Hematopoietic multipotent progenitor cell treated with erythropoietin and hydrocortisone succinate and interleukin-3 and kit ligand, for 4 days (in vitro differentiated cells): Measurements from ENCODE around the gene PEAK3.

Source experiments
- DNase-seq: peaks from one replicate; pipeline ENCODE4 v3.0.0-alpha.2; 2015

Gene PEAK3

DNA sequence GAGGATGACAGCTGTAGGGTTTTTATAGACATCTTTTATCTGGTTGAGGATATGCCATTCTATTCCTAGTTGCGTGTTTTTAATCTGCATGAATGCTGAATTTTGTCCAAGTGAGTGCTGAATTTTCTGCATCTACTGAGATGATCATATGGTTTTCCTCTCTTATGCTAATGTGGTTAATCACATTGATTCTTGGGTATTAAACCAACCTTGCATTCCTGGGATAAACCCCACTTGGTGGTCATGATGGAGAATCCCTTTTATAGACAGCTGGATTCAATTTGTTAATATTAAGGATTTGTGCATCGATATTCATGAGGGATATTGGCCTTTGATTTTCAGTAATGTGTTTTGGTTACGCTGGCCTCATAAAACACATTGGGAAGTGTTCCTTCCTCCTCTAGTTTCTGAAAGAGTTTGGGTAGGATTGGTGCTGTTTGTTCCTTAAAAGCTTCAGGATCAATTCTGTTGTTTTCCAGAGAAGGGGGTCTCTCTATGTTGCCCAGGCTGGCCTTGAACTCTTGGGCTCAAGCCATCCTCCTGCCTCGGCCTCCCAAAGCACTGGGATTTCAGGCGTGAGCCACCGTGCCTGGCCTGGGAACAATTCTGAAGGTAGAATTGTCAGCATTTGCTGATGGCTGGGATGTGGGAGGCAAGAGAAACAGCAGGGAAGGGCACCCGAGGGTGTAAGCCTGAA, 33.3 kb upstream of the PEAK3 start:
- DNase-seq: no peak

DNA sequence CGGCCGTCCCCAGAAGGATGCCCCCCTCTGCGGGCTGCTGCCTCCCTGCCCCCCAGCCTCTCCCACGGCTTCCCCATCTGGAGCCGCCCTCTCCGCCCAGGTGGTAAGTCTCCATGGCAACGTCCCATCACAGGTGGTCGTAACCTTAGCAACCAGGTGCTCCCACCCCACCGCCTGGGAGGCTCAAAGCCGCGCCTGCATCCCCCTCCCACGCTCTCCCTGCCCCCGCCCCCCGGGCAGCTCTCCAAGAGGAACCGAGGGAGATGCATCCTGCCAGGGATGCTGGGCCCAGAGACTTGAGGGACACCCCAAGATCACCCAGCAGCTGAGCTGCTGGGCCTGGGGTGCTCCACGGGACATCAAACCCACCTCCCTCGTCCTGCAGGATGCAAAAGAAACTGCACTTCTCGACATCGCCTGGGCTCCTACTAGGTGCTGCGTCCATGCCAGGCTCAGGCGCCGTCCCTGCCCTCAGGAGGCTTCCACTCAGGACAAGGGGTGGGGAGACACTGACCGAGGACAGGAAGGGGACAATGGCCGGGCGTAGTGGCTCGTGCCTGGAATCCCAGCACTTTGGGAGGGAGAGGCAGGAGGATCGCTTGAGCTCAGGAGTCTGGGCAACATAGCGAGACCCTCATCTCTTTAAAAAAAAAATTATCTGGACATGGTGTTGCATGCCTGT, 31.0 kb upstream of the PEAK3 start:
- DNase-seq: no peak

DNA sequence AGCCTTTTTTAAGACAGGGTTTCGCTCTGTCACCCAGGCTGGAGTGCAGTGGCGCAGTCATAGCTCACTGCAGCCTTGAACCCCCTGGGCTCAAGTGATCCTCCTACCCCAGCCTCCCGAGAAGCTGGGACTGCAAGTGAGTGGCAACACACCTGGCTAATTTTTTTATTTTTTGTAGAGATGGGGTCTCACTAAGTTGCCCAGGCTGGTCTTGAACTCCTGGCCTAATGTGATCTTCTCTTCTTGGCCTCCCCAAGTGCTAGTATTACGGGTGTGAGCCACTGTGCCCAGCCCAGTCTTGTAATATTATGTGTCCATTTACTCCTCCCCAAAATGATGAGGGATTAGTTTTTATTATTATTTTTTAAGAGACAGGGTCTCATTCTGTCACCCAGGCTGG, 29.1 kb upstream of the PEAK3 start:
- DNase-seq: no peak

GRCh38 chr19:2309734-2310362, 27.9 kb upstream of the PEAK3 start:
- no peak for DNase-seq

- DNase-seq: no peak
Observed at GRCh38 chr19:2308114-2308556, 26.2 kb upstream of the PEAK3 start, which contains the start of gene LINGO3. Gene LINGO3 (minus strand): TSS chr19:2308154. CDS start chr19:2291776, 16,378 bp downstream.

DNA sequence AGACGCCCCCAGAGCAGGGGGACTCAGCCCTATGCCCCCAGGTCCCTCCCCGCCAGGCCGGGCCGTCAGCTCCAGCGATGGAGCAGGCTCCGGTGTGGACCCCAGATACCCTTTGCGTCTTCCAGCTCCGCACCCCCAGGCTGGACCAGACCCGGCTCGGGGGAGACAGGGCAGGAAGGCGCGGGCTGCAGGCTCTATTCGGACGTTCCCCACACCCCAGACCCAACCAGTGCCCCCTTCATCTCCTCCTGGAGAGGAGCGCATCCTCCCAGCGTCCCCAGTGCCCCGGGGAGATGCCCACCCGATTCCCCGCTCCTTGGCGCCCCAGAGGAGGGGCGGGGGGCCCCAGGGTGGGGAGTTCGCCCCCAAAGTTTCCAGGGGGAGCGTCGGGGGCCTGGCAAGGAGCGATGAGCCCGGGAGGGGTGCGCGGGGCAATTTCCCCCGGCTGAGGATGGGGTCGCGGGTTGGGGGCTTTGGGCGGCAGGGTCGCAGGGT, 25.6 kb upstream of the PEAK3 start:
- no peak for DNase-seq

- DNase-seq: no peak
Observed at GRCh38 chr19:2306971-2307370, 25.0 kb upstream of the PEAK3 start.

- DNase-seq: no peak
Observed at GRCh38 chr19:2306281-2306806, 24.4 kb upstream of the PEAK3 start.

DNA sequence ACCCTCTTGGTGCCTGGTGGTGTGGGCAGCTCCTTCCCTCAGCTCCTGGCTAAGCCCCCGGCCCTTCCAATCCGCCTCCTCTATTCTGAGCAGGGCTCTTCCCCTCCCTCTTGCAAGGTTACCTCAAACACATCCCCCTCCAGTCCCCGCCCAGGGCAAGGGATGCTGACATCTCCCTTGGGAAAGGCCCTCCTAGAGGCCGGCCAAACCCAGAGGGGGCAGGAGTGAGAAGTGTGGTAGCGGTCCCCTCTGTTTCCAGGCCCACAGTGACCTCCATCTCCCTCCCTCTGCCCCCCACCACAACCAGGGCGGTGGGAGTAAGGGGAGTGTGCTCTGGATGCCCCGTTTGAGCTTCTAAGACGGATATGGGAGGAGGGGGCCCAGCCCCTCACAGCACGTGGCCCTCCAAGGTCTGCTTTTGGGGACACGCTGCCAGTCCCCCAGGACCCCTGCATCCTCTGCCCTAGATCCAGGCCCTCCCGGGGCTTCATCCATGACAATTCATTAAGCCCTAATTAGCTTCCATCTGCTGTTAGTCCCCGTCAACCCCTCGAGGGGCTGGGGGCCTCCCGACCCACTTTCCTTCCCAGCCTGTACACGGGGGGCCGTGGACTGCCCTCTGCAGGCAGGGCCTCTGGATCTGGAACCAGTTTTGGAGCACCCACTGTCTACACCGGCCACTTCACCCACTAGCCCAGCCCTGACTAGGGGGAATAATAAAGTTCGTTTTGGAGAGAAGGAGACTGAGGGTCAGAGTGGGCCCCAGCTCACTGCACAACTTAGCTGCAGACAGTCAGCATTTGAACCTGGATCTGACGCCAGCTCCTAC, 23.7 kb upstream of the PEAK3 start:
- no peak for DNase-seq

- no peak for DNase-seq
Observed at GRCh38 chr19:2303211-2303798, 21.3 kb upstream of the PEAK3 start.

DNA sequence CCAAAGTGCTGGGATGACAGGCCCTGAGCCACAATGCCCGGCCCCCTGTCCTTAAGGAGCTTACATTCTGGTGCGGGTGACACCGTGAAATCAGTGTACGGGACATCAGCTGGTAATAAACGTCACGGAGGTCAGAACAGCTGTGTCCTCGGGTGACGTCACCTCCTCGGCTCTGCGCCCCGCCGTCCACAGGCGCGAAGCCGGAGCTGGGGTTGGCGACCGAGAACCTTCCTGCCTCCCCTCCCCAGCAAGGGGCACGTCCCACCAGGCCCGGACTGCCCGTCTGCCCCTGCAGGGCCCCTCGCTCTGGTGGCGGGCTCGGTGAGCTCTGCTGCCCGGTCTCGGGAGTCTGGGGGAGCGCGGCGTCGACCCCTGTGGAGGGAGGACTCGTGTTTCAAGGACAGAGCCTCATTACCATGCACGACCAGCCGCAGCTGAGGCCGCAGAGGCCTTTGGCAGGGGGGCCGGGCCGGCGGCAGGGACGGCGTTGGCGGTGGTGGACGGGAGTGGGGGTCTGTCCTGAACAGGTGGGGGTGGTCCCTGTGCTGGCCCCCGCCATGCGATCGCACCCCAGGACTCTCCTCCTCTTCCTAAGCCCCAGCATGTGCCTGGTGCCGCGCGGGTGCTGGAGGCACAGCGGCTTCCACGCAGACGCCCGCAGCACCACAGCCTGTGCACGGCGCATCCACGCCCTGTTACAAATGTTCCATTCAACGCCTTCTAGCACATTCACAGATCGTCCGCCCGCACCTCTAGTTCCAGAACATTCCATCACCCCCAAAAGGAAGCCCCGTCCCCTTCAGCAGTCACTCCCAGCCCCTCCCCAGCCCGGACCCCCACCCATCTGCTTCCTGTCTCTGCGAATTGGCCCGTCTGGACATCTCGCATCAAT, 20.6 kb upstream of the PEAK3 start:
- peak; percentile 65 for DNase-seq

- DNase-seq: no peak
Observed at GRCh38 chr19:2300533-2300932, 18.6 kb upstream of the PEAK3 start.

DNA sequence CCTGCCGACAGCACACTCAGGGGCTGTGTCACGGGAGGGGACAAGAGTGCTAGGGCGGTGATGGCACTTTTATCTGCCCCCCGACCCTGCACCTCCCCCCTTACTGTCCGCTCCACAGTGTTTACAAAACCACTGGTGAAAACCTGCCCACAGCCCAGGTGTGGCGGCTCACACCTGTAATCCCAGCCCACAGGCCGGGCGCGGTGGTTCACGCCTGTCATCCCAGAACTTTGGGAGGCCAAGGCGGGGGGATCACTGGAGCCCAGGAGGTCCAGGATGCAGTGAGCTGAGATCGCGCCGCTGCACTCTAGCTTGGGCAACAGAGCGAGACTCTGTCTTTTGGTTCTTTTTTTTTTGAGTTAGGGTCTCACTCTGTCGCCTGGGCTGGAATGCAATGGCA, 14.2 kb upstream of the PEAK3 start:
- no peak for DNase-seq

DNA sequence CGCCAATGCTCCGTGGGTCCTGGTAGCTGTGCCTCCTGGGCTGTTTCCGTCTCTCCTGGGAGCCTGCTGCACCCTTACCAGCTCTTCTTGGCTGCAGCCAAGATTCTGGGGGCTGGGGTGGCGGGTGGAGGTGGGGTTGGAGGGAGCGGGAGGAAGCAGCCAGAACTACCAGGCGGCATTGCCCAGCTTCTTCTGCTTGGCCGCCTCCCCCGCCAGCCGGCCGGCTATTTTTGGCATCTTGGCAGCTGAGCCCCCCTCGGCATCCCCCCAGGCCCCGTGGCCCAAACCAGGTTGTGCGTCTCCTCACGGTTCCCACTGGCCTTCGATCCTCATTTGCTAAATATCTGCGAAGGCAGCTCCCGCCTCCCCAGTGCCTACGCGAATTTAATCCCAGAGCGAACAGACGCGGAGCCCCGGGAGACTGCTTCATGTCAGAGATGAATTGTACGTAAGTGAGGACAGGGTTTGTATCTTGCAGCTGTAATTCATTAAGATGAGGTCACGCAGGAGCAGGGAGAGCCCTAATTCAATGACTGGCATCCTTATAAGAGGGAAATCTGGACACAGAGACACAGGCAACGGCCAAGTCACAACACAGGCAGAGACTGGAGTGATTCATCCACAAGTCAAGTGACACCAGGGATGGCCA, 12.8 kb upstream of the PEAK3 start:
- no peak for DNase-seq

DNA sequence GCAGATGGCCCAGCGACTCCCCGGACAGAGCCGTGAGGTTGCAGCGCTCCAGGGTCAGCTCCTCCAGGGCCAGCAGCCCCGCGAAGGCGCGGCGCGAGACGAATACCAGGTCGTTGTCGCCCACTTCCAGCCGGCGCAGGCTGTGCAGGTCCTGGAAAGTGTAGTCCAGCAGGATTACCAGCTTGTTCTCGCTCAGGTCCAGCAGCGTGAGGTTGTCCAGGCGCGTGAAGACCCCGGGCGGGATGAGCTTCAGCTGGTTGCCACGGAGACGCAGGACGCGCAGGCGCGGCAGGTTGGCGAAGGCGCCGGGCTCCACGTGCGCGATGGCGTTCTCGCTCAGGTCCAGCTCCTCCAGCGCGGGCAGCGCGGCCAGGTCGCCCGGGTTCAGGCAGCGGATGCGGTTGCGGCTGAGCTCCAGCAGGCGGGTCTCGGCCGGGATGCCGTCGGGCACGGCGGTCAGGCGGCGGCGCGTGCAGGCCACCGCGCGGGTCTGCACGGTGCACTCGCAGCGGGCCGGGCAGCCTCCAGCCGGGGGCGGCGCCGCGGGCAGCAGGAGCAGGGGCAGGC, 9.3 kb upstream of the PEAK3 start:
- DNase-seq: no peak

DNA sequence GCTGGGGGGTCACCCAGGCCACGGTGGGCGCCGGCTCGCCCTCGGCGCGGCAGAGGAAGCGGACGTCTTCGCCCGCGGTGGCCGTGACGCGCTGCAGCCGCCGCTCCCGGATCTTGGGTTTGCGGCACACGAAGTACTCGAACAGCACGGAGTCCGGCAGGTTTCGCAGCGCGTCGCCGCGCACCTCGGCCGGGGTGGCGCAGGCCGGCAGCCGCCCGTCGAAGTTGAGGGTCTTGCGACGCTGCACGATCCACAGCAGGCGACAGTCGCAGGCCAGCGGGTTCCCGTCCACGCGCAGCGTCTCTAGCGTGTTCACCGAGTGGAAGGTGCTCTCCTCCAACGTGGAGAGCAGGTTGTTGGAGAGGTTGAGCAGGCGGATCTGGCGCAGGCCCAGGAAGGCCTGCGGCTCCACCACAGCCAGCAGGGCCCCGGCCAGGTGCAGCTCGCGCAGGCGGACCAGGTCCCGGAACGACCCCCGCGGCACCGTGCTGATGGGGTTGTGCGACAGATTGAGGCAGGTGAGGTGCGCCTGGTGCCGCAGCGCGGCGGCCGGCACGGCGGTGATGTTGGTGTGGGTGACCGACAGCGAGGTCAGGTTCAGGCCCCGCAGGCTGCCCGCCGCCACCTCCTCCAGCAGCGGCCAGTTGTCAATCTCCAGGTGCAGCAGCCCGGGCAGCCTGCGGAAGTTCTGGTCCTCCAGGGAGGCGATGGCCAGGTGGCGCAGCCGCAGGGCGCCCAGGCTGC, 8.6 kb upstream of the PEAK3 start:
- DNase-seq: peak; percentile 54

DNA sequence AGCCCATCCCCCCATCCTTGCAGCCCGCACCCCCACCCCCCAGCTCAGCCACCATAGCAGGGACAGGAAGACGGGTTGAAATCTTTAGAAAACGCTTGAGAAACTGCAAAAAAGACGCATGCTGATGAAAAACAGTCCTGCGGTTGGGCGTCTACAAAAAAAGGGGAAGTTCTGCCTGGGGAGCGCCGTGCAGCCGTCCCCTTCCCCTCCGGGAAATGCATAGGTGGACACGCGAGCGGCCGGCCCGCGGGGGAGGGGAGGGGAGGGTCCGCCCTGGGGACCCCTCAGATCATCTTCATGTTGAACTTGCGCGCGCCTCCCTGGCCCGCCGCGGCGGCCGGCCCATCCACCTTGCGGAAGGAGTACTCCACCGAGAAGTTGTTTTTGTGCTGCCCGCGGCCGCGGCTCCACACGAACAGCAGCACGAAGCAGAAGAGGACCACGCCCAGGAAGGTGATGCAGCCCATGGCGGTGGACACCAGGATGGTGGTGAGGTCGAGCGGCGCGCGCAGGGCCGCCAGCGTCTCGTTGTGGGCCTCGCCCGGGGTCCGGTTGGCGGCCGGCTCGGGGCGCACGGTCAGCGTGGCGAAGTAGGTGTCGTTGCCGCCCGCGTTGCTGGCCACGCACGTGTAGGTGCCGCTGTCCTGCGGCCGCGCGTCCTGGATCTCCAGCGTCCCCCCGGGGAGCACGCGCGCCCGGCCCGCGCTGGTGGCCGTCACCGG, 7.9 kb upstream of the PEAK3 start:
- DNase-seq: peak; percentile 97

GRCh38 chr19:2288818-2289713, 7.1 kb upstream of the PEAK3 start:
- peak; percentile 44 for DNase-seq
